Hematopoietic multipotent progenitor cell treated with erythropoietin and hydrocortisone succinate and interleukin-3 and kit ligand, for 15 days (in vitro differentiated cells): ENCODE results near the gene JAK1.
A peak's percentile ranks its signal among the peaks of the same experiment; 100 is the strongest.

Source experiments
- DNase-seq: peaks from one replicate; pipeline ENCODE4 v3.0.0-alpha.2; 2015; ENCODE audit warnings: low spot score

Gene JAK1

DNA sequence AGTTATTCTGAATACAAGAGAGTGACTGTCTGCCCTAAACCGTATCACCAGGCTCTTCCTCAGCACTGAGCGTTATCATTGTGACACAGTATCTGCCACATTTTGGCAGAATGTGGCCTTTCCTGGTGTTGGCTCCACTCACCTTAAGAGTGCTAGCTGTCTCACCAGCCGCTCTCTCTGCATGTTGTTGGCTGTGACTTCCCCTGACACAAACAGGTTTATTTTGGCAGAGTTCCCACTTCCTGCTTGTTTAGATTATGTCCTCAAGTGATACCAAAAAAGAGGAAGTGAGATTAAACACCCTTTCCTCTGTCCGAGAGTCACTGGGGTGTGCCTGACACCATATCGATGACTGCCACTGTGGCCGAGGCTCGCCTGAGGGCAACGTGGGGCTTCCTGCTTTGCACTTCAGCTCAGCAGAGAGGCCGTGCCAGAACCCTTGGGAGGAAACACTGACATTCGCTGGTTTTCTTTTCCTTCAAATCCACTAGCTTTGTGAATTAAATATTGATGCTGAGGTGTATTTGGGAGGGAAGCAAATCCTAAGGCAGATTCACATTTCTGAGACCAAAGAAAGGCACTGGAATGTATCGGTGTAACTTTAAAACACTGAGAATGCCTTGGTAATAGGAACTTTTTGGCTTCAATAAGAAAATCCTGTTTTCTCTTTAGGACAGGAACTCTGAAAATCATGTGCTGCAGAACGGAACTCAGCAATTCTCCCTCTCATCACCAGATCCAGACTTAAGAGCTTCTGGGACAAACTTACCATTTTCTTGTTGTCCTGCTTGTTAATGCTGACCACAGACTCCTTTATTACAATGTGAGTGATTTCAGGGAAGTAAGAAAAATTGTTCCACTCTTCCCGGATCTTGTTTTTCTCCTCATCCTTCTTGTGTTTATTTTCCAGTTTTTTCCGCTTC lies 102.1 kb downstream of the JAK1 start:
- DNase-seq: peak; percentile 55

DNA sequence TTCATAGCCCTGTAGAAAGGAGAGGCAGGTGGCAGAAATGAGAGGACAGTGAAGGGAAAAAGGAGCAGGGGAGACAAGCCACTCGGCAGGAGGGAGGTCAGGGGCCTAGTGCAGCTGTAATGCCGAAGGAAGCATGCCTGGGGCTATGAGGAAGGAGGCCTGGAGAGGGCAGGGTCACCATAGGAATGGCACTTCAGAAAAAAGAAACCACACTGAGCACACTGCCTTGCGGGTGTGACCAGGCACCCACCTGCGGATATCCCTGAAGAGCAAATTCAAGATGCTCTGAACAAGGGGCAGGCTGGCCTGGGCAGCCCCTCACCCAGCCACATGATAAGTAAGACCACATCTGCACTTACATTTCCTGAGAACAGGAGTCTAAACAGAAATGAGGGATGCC lies 104.7 kb downstream of the JAK1 start:
- no peak for DNase-seq

- no peak for DNase-seq
Measured at GRCh38 chr1:64857347-64857746, 109.0 kb downstream of the JAK1 start.

- DNase-seq: no peak
Measured at GRCh38 chr1:64856553-64856952, 109.8 kb downstream of the JAK1 start.

- no peak for DNase-seq
Measured at GRCh38 chr1:64855557-64855956, 110.8 kb downstream of the JAK1 start.

DNA sequence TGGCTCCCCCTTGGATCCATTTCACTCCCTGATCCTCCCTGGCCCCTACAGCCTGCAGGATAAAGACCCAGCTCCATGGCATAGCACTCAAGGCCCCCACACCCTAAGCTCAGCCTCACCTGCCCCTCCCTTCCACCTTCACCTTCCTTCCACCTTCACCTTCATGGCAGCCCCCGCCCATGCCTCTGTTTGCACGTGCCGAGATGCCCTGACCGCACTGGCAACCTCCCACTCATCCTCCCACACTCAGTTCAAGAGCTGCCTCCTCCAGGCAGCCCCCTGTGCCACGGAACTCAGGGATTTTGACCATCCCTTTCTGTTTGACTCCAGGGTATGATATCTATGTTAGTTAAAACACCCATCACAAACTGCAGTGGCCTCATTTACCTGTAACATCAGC lies 111.7 kb downstream of the JAK1 start:
- DNase-seq: no peak

GRCh38 chr1:64851664-64852063 lies 114.7 kb downstream of the JAK1 start:
- DNase-seq: no peak

- no peak for DNase-seq
Measured at GRCh38 chr1:64850846-64851245, 115.5 kb downstream of the JAK1 start.

- DNase-seq: no peak
Measured at GRCh38 chr1:64849942-64850341, 116.4 kb downstream of the JAK1 start.

- no peak for DNase-seq
Measured at GRCh38 chr1:64848803-64849202, 117.5 kb downstream of the JAK1 start.

DNA sequence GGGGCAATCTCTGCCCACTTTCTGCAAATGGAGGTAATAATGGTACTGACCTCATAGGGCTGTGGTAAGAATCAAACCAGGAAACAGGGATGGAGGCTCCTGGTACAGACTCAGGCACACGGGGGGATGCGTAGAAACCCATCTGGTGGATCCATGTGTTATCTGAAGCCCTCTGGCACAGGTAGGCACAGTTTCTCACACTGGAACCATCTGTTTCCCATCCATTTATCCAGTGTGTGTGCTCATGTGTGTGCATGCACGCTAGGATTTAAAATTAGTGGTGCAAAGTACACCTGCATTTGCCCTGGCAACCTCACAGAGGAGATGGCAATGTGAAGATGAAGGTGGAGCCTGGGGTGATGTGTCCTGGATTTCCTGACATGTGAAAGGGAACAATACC lies 118.2 kb downstream of the JAK1 start:
- no peak for DNase-seq

DNA sequence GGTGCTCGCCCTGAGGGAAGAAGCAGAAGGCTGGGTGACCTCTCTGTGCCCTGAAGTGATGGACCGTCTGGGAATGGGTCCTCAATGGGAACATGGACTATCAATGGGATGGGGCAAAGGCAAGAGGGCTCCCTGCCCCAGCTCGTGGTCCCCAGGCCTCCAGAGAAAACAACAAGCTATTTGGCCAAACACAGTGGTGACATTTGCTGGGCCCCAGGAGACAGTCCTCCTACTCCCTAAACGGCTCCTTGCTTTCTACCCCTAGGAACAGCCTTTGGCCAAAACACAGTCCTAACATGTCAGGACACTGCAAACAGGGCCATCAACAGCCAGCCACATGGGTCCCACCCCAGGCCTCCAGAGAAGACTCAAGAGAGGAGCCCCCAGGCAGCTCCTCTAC lies 118.7 kb downstream of the JAK1 start:
- no peak for DNase-seq

DNA sequence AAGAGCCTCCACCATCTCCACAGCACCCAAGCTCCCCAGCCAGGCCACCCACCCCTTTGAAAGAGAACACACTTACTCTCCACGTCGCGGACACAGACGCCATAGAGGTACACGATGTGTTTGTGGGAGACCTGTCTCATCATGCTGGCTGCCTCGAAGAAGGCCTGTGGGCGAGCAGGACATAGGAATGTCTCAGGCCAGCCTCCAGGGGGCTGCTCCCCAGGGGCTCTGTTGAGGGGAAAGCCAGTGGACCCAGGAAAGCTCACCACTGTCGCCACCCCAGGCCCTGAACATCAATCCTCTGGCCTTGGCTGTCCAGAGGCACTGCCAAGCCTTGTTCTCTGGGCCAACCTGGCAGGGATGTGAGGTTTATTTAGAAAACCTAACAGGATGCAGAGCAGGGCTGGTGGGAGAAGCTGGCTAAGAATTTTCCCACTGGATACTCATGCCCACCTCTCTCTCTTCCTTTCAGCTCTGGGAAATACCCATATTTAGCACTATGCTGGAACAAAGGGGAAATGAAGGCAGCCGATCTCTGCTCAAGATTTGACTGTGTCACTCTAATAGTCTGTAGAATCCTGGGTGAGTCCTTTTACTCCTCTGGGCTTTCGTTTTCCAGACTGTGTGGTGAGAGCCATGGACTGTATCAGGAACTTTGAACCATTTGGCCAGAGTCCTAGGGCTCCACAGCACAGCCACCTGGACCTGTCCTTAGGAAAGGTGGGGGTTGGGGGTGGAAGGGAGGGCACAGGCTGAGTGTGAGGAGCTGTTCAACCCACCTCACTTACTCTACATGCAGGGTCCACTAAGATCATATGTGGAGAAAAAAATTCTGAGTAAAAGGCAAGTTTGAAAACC lies 119.5 kb downstream of the JAK1 start:
- DNase-seq: no peak

DNA sequence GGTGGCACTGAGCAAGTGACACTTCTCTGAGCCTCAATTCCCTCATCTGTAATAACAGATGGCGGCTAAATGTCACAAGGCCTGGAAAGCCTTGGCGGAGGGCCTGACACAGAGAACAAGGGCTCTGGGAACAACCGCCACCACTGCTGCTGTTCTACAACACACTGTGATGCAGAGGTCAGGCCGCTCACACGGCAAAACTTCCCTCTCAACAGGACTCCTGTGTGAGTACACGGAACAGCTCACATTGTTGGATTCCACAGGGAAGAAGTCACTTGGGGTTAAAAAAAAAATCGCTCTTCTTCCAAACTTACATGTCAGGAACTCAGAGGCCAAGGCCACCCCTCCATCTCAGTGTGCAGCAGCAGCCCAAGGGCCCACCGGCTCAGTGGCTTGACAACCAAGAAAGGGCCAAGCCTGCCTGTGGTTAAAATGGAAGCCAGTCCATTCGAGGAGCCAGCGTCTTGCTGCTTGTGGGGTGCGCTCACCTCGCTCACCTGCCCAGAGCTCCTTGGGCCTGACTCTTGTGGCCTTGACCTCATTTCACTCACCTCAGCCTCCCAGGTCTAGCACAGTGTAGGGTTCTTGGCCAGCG lies 120.4 kb downstream of the JAK1 start:
- DNase-seq: no peak

GRCh38 chr1:64844609-64845008 lies 121.7 kb downstream of the JAK1 start:
- no peak for DNase-seq

- DNase-seq: no peak
Measured at GRCh38 chr1:64844175-64844574, 122.2 kb downstream of the JAK1 start.

DNA sequence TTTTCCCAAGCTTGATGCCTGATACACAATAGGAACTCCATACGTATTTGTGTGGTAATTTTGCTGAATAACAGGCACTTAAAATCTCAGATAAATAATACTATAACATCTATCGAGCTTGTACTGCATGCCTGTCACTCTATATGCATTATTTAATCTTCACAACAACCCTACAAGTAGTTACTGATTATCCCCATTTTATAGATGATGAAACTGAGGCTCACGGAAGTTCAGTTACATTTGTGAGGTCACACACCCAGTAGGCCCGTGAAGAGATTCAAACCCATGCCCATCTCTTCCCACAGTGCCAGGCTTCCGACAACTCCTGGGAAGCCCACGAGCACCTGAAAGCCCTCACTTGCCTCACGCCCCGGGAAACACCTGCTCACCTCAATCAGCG lies 122.7 kb downstream of the JAK1 start:
- no peak for DNase-seq

GRCh38 chr1:64842224-64842623 lies 124.1 kb downstream of the JAK1 start:
- DNase-seq: no peak

GRCh38 chr1:64841330-64842065 lies 124.9 kb downstream of the JAK1 start:
- no peak for DNase-seq

GRCh38 chr1:64839732-64840405 lies 126.5 kb downstream of the JAK1 start:
- DNase-seq: no peak

DNA sequence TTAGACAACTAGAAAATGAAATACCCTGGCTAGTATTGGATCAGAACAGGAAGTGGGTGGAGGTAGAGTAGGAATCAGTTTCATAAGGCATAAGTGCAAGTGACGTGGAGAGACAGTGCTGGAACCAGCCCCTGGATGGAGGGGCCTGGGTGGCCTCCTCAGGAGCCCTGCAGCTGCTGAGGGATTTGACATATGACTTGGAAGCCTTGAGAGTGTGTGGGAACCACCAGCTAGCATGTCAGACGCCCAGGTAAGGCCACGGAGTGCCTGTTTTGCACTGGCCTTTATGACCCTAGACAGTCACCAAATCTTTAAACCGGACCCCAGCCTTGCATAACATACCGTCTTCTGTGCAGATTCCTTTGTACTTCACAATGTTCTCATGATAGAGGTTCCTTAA lies 127.1 kb downstream of the JAK1 start:
- no peak for DNase-seq
